NCI-H2029 (cell line): ENCODE results near the gene ZEB2.

Experiments
- DNase-seq: peaks from one replicate; lab custom pipeline; 2025; lab: John Stamatoyannopoulos, UW

The ZEB2 gene

DNA sequence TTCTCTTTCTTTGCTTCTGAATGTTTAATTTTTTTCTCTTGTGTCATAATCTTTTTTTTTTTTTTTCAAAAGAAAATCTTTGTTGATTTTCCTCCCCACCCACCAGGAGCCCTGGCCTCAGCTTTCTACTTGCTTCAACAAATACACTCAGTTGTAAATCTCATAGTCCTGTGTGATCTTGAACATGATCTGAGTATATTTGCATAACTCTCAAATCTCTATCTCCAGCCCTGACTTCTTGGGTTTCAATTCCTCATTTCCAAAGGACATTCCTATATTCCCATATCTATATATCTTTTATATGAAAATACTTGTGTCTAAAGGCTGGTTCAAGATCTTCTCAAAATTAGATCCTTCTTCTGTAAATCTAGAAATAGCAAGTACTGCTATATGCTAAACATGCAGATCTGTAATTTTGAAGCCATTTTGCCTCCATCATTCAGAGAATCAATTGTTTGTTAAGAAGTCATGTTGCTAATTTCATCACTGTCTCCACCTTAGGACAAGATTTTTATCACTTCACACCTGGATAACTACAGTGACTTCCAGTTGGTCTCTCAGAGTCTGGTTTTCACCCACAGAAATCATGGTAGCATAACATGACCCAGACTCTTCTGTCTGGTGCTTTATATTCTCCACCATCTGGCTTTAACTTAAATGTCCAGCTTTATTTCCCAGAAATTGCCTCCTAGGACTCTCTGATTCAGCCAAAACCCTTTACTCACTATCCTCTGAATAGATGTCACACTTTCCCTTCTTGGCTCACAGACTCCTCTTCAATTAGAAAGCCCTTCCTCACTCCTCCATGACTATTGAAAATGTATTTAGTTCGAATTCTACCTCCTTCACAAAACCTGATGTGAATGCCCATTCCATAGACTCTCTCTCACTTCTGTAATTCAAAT lies 98.1 kb downstream of the ZEB2 start:
- DNase-seq: no peak

- DNase-seq: no peak
Measured at GRCh38 chr2:144419218-144419617, 100.7 kb downstream of the ZEB2 start.

GRCh38 chr2:144415386-144415785 lies 104.5 kb downstream of the ZEB2 start:
- no peak for DNase-seq

DNA sequence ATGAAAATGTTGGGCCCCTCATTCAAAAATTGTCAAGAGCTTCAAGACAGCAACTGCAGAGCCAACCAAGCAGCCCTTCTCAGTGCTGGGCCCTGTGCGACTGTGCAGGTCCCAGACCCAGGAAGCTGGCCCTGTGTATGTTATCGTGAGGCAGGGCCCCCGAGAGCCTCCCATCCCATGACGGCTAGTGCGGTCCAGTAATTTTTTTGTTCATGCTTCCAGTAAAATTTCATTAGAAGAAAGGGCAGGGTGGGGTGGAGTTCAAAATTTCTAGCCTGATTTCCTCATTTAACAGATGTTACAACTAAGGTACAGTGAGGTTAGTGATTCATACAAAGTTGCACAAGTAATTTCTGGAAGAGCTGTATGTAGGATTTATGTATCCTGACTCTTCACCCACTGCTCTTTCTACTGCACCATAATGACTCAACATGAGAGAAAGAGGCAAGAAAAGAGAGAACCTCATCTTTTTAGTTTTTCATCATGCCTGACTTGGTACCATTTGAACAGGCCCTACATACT lies 105.5 kb downstream of the ZEB2 start:
- no peak for DNase-seq

GRCh38 chr2:144412709-144413108 lies 107.2 kb downstream of the ZEB2 start:
- DNase-seq: no peak

GRCh38 chr2:144411473-144411872 lies 108.4 kb downstream of the ZEB2 start:
- no peak for DNase-seq

GRCh38 chr2:144409241-144409640 lies 110.7 kb downstream of the ZEB2 start:
- no peak for DNase-seq

GRCh38 chr2:144407262-144407661 lies 112.7 kb downstream of the ZEB2 start:
- DNase-seq: no peak

GRCh38 chr2:144405982-144406788 lies 113.7 kb downstream of the ZEB2 start:
- no peak for DNase-seq

- DNase-seq: no peak
Measured at GRCh38 chr2:144405321-144405720, 114.6 kb downstream of the ZEB2 start.

GRCh38 chr2:144404586-144405314 lies 115.2 kb downstream of the ZEB2 start:
- DNase-seq: no peak

- DNase-seq: no peak
Measured at GRCh38 chr2:144403933-144404332, 116.0 kb downstream of the ZEB2 start.

DNA sequence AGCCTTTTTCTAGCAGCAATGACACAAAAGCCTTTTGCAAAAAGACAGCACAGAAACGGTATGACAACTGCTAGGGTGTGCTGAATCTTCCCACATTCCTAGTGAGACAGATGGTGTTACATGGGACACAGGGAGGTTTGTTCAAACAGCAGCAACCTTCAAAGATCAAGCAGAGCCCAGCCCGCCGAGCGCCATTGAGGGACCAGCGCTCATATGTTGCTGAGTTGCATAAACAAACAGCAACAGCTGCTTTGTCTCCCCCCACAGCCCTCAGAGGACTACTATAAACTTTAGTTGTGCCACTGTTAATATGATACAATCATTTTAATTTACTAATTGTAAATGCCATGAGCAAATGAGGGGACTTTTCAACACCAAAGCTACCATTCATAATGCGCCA lies 117.7 kb downstream of the ZEB2 start:
- no peak for DNase-seq

DNA sequence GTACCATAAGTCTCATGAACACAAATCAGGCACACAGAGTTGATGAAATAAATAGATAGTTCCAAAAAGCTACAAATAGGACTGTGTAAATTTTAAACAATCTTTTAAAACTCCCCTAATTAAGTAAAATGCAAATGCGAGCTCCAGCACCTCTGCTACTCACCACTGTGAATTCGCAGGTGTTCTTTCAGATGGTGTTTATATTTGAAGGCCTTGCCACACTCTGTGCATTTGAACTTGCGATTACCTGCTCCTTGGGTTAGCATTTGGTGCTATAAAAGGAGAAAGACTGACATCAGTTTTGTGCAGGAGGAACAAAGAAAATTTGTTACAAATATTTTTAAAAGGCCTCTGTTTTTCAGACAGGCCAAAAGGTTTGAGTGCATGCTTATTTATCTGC lies 118.9 kb downstream of the ZEB2 start:
- no peak for DNase-seq

- DNase-seq: no peak
Measured at GRCh38 chr2:144396318-144396717, 123.6 kb downstream of the ZEB2 start.

- DNase-seq: no peak
Measured at GRCh38 chr2:144390424-144391020, 129.4 kb downstream of the ZEB2 start.

- DNase-seq: no peak
Measured at GRCh38 chr2:144389930-144390311, 130.0 kb downstream of the ZEB2 start.

- no peak for DNase-seq
Measured at GRCh38 chr2:144389151-144389929, 130.6 kb downstream of the ZEB2 start.

DNA sequence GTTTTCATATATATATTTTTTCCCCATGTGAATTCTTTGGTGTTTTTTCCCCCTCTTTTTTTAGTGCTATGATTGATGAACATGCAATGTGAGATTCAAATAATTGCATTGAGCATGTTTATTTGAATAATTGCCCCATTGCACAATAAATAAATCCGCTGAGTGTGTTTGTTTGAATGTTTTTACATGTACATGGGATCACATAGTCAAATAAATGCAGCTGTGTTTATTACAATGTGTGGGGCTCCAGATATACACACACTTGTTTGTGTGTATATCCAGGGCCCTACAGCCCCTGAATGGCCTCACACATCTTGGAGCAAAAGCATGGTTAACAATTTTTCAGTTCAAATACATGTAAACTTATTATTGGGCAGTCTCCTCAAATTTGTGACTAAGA lies 134.5 kb downstream of the ZEB2 start:
- no peak for DNase-seq

- DNase-seq: no peak
Measured at GRCh38 chr2:144383571-144384100, 136.3 kb downstream of the ZEB2 start.

GRCh38 chr2:144382849-144383248 lies 137.1 kb downstream of the ZEB2 start:
- DNase-seq: no peak
